A673 (cell line): Measurements from ENCODE around the gene MRPL54. TPM values are rescaled to one million over a fixed set of nuclear protein-coding genes. Genes with fewer than 3 reads are reported as not detected.
"Not testable (repeated sequence)": the region's sequence is repeated elsewhere in the genome, so short reads cannot be mapped to it uniquely, and the experiment has no call there.

Experiments used
- BruUV-seq: library from RNA; stranded (reverse); fragments of 400-500 nt; replicated peaks from 2 replicates; lab custom pipeline; 2021; lab: Mats Ljungman, UMichigan
- CTCF ChIA-PET: fragments of 300-600 bp; sonication (Branson Sonifier 250); formaldehyde crosslinking; loops from one replicate; lab custom pipeline; 2022; ENCODE audit warnings: antibody characterized with exemption; lab: Charles Lee
- POLR2A ChIA-PET: fragments of 300-600 bp; sonication (Branson Sonifier 250); formaldehyde crosslinking; loops from one replicate; lab custom pipeline; 2022; ENCODE audit warnings: antibody characterized with exemption; ENCODE audit not compliant: low non-redundant PET; lab: Charles Lee
- DNase-seq: peaks from one replicate; pipeline ENCODE4 v3.0.0-alpha.2; 2015; ENCODE audit warnings: low spot score
- H3K27ac ChIP-seq: fragments of 200-600 bp; sonication (generic); 2 replicates; pipeline ENCODE4 v1.5.1; 2016; ENCODE audit warnings: mixed run types, low read depth, mild to moderate bottlenecking, mixed read lengths, antibody characterized with exemption, low read length; ENCODE audit not compliant: poor library complexity, severe bottlenecking
- H3K27me3 ChIP-seq: fragments of 200-600 bp; sonication (generic); replicated peaks from 2 replicates; pipeline ENCODE4 v1.6.1; 2017; ENCODE audit warnings: mixed run types, low read depth, mild to moderate bottlenecking, mixed read lengths, antibody characterized with exemption, low read length; ENCODE audit not compliant: insufficient read depth, poor library complexity
- H3K36me3 ChIP-seq: fragments of 200-600 bp; sonication (generic); 2 replicates; pipeline ENCODE4 v1.6.1; 2016; ENCODE audit warnings: mixed run types, mild to moderate bottlenecking, mixed read lengths, antibody characterized with exemption, low read length; ENCODE audit not compliant: insufficient read depth, poor library complexity, severe bottlenecking
- H3K4me1 ChIP-seq: fragments of 200-600 bp; sonication (generic); 2 replicates; pipeline ENCODE4 v1.6.1; 2017; ENCODE audit warnings: mixed run types, mild to moderate bottlenecking, mixed read lengths, antibody characterized with exemption, low read length; ENCODE audit not compliant: insufficient read depth, poor library complexity, severe bottlenecking
- H3K4me3 ChIP-seq: fragments of 200-600 bp; sonication (generic); 2 replicates; pipeline ENCODE4 v1.5.1; 2016; ENCODE audit warnings: low read depth, mixed run types, mild to moderate bottlenecking, mixed read lengths, low read length; ENCODE audit not compliant: poor library complexity, severe bottlenecking
- H3K9me3 ChIP-seq: fragments of 200-600 bp; sonication (generic); 2 replicates; pipeline ENCODE4 v1.6.1; 2016; ENCODE audit warnings: mixed run types, low read depth, mild to moderate bottlenecking, mixed read lengths, antibody characterized with exemption, low read length; ENCODE audit not compliant: poor library complexity, severe bottlenecking
- EZH2 ChIP-seq: fragments of 200-600 bp; sonication (generic); IDR thresholded peaks from 2 replicates; pipeline ENCODE4 v1.6.1; 2017; ENCODE audit warnings: borderline replicate concordance, low read depth, mild to moderate bottlenecking, mixed read lengths, antibody characterized with exemption, low read length; ENCODE audit not compliant: poor library complexity, severe bottlenecking
- intact Hi-C: fragments of 100-400 bp; cut with micrococcal nuclease; formaldehyde crosslinking; loops from one replicate; pipeline ENCODE4 v1.10.0; 2022; ENCODE audit not compliant: unreplicated experiment
- total RNA-seq: library from RNA; stranded (reverse); gene quantifications from 2 replicates; pipeline ENCODE4 v1.2.3, GENCODE V29; 2021
- TF ChIP-seq, protein P1 (sequence below): fragments of 300-800, 200-600 bp; sonication (generic); conservative IDR thresholded peaks from 2 replicates; pipeline ENCODE4 v1.5.1; 2017; ENCODE audit warnings: low read depth, mild to moderate bottlenecking, antibody characterized with exemption, low read length, moderate library complexity, mixed read lengths

The MRPL54 gene
- total RNA-seq, 1 experiment from 2014 or later = 51.3 TPM

DNA sequence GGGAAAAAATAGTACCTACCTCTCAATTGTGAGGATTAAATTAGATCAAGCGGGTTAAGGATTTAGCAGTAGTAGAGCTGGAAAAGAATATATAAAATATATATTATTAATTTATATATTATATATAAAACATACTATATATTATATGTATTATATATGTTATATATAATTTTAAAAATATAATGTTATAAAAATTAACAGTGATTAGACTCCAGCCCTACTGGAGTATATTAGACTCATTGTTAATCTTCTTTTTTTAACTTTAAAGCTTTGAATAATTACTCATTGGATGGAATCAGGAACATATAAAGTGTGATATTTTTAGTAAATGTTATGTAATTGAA, 380 bp upstream of the MRPL54 start:
- TF ChIP-seq, protein P1, sequence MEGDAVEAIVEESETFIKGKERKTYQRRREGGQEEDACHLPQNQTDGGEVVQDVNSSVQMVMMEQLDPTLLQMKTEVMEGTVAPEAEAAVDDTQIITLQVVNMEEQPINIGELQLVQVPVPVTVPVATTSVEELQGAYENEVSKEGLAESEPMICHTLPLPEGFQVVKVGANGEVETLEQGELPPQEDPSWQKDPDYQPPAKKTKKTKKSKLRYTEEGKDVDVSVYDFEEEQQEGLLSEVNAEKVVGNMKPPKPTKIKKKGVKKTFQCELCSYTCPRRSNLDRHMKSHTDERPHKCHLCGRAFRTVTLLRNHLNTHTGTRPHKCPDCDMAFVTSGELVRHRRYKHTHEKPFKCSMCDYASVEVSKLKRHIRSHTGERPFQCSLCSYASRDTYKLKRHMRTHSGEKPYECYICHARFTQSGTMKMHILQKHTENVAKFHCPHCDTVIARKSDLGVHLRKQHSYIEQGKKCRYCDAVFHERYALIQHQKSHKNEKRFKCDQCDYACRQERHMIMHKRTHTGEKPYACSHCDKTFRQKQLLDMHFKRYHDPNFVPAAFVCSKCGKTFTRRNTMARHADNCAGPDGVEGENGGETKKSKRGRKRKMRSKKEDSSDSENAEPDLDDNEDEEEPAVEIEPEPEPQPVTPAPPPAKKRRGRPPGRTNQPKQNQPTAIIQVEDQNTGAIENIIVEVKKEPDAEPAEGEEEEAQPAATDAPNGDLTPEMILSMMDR = no peak
- TF ChIP-seq EZH2 = no peak
- Histone ChIP-seq H3K9me3 (no peaks in the 10 kb centered on the region), H3K4me3 (peak overlapping the region; percentile 100), H3K27ac (peak overlapping the region; percentile 96), H3K36me3 (peaks cover 3% of the 10 kb centered on the region), H3K27me3 (no peaks in the 10 kb centered on the region), H3K4me1 (peaks cover 10% of the 10 kb centered on the region)
- ChIA-PET POLR2A (interaction anchor here (0.6 kb wide), 1 partner anchor 15 kb away, joined by 3 read pairs; no protein-coding TSS in a partner anchor), CTCF (interaction anchor here (1.4 kb wide), 1 partner anchor 226 kb away, joined by 5 read pairs; no protein-coding TSS in a partner anchor)
- intact Hi-C loops = no loop called here
- BruUV-seq = no TSS peak
- no peak for DNase-seq

DNA sequence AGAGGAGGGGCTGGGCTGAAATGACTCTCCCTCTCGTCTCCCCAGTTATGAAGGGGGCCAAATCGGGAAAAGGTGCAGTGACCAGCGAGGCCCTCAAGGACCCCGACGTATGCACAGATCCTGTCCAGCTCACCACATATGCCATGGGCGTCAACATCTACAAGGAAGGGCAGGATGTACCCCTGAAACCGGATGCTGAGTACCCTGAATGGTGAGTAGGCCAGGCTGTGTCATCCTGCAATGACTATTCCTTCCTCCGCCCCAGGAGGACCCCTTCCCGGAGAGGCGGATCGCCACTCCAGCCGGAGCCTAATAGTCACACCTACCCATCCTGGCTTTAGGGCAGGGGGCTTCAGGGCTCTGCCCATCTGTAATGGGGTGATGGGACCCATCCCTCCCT, 2.6 kb downstream of the MRPL54 start:
- CTCF ChIA-PET = no interaction called here
- Histone ChIP-seq H3K4me1 (peaks cover 10% of the 10 kb centered on the region), H3K36me3 (no peaks in the 10 kb centered on the region), H3K27ac (no peak overlapping the region), H3K9me3 (no peaks in the 10 kb centered on the region), H3K4me3 (no peak overlapping the region), H3K27me3 (no peaks in the 10 kb centered on the region)
- POLR2A ChIA-PET = no interaction called here
- intact Hi-C loops = no loop called here
- no peak for TF ChIP-seq EZH2
- TF ChIP-seq, protein P1 = no peak
- no TSS peak for BruUV-seq
- DNase-seq = no peak

DNA sequence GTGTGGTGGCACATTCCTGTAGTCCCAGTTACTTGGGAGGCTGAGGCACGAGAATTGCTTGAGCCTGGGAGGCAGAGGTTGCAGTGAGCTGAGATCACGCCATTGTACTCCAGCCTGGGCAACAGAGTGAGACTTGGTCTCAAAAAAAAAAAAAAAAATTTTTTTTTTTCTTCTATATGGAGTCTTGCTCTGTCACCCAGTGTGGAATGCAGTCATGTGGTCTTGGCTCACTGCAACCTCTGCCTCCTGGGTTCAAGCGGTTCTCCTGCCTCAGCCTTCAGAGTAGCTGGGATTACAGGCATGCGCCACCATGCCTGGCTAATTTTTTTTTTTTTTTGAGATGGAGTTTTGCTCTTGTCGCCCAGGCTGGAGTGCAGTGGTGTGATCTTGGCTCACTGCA, 3.3 kb downstream of the MRPL54 start:
- H3K27me3 ChIP-seq, CTCF ChIA-PET, H3K4me3 ChIP-seq, H3K27ac ChIP-seq, H3K4me1 ChIP-seq, H3K9me3 ChIP-seq, DNase-seq, H3K36me3 ChIP-seq, POLR2A ChIA-PET, BruUV-seq, intact Hi-C loops: not testable (repeated sequence)

DNA sequence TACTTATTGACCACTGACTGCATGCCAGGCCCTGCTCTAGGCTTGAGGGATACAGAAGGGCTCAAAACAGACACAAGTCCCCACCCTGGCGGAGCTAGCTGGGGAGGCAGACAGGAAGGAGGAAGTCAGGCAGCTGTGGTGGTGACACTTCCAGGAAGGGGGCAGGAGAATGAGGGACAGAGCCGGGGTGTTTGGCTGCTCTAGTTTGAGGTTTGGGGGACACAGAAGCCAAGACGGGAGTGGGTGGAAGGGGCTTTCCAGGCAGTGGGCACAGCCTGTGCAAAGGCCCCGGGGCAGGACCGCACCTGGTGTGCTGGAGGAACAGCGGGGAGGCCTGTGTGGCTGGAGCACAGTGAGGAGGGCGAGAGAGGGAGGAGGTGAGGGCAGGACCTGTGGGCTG, 4.0 kb downstream of the MRPL54 start:
- CTCF ChIA-PET = no interaction called here
- no peak for DNase-seq
- peaks cover 4% of the 10 kb centered on the region for H3K4me1 ChIP-seq
- no peaks in the 10 kb centered on the region for H3K27me3 ChIP-seq
- H3K27ac ChIP-seq = no peak overlapping the region
- intact Hi-C loops = no loop called here
- no peaks in the 10 kb centered on the region for H3K36me3 ChIP-seq
- no TSS peak for BruUV-seq
- TF ChIP-seq, protein P1 = no peak
- TF ChIP-seq EZH2 = no peak
- H3K4me3 ChIP-seq = no peak overlapping the region
- H3K9me3 ChIP-seq = no peaks in the 10 kb centered on the region
- POLR2A ChIA-PET = no interaction called here
